Smooth muscle cell (in vitro differentiated cells): ENCODE measurements around the gene ELK1. TPM values are rescaled to one million over a fixed set of nuclear protein-coding genes. Genes with fewer than 3 reads are reported as not detected.
"Not testable (repeated sequence)": the region's sequence is repeated elsewhere in the genome, so short reads cannot be mapped to it uniquely, and the experiment has no call there.

Source experiments
- DNase-seq: peaks from one replicate; lab custom pipeline; 2025; ENCODE audit not compliant: unreplicated experiment; lab: John Stamatoyannopoulos, UW
- H2AFZ ChIP-seq: fragments of 200-600 bp; sonication (generic); 2 replicates; pipeline ENCODE4 v1.6.0; 2016; ENCODE audit warnings: antibody characterized with exemption, low read depth, mild to moderate bottlenecking
- H3F3A ChIP-seq: fragments of 200-600 bp; sonication (generic); 2 replicates; pipeline ENCODE4 v1.6.0; 2017; ENCODE audit warnings: antibody characterized with exemption, low read depth
- H3K27ac ChIP-seq: fragments of 200-600 bp; sonication (generic); 2 replicates; pipeline ENCODE4 v1.5.1; 2016; ENCODE audit warnings: low read depth, mild to moderate bottlenecking
- H3K27me3 ChIP-seq: fragments of 200-600 bp; sonication (generic); 2 replicates; pipeline ENCODE4 v1.6.1; 2016; ENCODE audit warnings: low read depth, mild to moderate bottlenecking
- H3K36me3 ChIP-seq: fragments of 200-600 bp; sonication (generic); 2 replicates; pipeline ENCODE4 v1.5.1; 2016; ENCODE audit warnings: low read depth
- H3K4me1 ChIP-seq: fragments of 200-600 bp; sonication (generic); 2 replicates; pipeline ENCODE4 v1.5.1; 2016; ENCODE audit warnings: low read depth
- H3K4me2 ChIP-seq: fragments of 200-600 bp; sonication (generic); 2 replicates; pipeline ENCODE4 v1.6.0; 2016; ENCODE audit warnings: mild to moderate bottlenecking
- H3K4me3 ChIP-seq: fragments of 200-600 bp; sonication (generic); 2 replicates; pipeline ENCODE4 v1.5.1; 2016; ENCODE audit warnings: mild to moderate bottlenecking
- H3K79me2 ChIP-seq: fragments of 200-600 bp; sonication (generic); 2 replicates; pipeline ENCODE4 v1.6.0; 2016; ENCODE audit warnings: low read depth, mild to moderate bottlenecking
- H3K9ac ChIP-seq: fragments of 200-600 bp; sonication (generic); 2 replicates; pipeline ENCODE4 v1.6.0; 2016; ENCODE audit warnings: low read depth
- H3K9me3 ChIP-seq: fragments of 200-600 bp; sonication (generic); replicated peaks from 2 replicates; pipeline ENCODE4 v1.5.1; 2016; ENCODE audit warnings: low read depth
- H4K20me1 ChIP-seq: fragments of 200-600 bp; sonication (generic); 2 replicates; pipeline ENCODE4 v1.6.0; 2016; ENCODE audit warnings: low read depth
- CTCF ChIP-seq: fragments of 200-600 bp; sonication (generic); IDR thresholded peaks from 2 replicates; pipeline ENCODE4 v1.5.1; 2017; ENCODE audit warnings: borderline replicate concordance, mild to moderate bottlenecking, antibody characterized with exemption; ENCODE audit not compliant: insufficient read depth, poor library complexity, severe bottlenecking
- WGBS: methylation state at CpG from one replicate; pipeline ENCODE4 v1.1.7; 2016; ENCODE audit warnings: low lambda C conversion rate; 5-methylcytosine and 5-hydroxymethylcytosine counted together
- polyA plus RNA-seq: library from polyadenylated mRNA; unstranded; fragments of >200 nt; fragmentation: Nextera tagmentation; extraction: Ambion mirVana; gene quantifications from 2 replicates; pipeline ENCODE4 v1.2.1, GENCODE V29; 2016
- total RNA-seq: library from RNA; depleted of rRNA; stranded (reverse); fragments of >200 nt; gene quantifications from 2 replicates; pipeline ENCODE4 v1.2.3, GENCODE V29; 2014

ELK1 gene
- total and polyA plus RNA-seq, 2 experiments from 2014 or later, result 21.1 to 33.2 TPM

GRCh38 chrX:47608130-47608810 is 42.1 kb downstream of the ELK1 start:
- 80% methylated on average over 9 of the region's 9 CpGs for WGBS

GRCh38 chrX:47607091-47607490 is 43.3 kb downstream of the ELK1 start:
- no peak overlapping the region for H2AFZ ChIP-seq
- H3K4me1 ChIP-seq, result no peaks in the 10 kb centered on the region
- H3K4me2 ChIP-seq, result no peak overlapping the region
- no peak overlapping the region for H3K4me3 ChIP-seq
- H3K27ac ChIP-seq, result no peak overlapping the region
- no peaks in the 10 kb centered on the region for H3K36me3 ChIP-seq
- H3K9me3 ChIP-seq, result no peaks in the 10 kb centered on the region
- H3K79me2 ChIP-seq, result no peaks in the 10 kb centered on the region
- no peaks in the 10 kb centered on the region for H3F3A ChIP-seq
- no peaks in the 10 kb centered on the region for H3K27me3 ChIP-seq
- TF ChIP-seq CTCF, result no peak
- H4K20me1 ChIP-seq, result no peaks in the 10 kb centered on the region
- H3K9ac ChIP-seq, result no peak overlapping the region
- DNase-seq, result no peak

More at GRCh38 chrX:47608130-47608810, 42.1 kb downstream of the ELK1 start:
- no peak for DNase-seq
- Histone ChIP-seq H3K4me3 (no peak overlapping the region), H4K20me1 (no peaks in the 10 kb centered on the region), H3K4me1 (no peaks in the 10 kb centered on the region), H3K9me3 (no peaks in the 10 kb centered on the region), H3K36me3 (no peaks in the 10 kb centered on the region), H3K9ac (no peak overlapping the region), H3K27me3 (no peaks in the 10 kb centered on the region), H3F3A (no peaks in the 10 kb centered on the region), H3K27ac (no peak overlapping the region), H3K79me2 (no peaks in the 10 kb centered on the region), H2AFZ (no peak overlapping the region), H3K4me2 (no peak overlapping the region)
- no peak for TF ChIP-seq CTCF

- DNase-seq, result no peak
- Histone ChIP-seq H3K27ac (no peak overlapping the region), H3K9me3 (no peaks in the 10 kb centered on the region), H3K4me2 (no peak overlapping the region), H2AFZ (no peak overlapping the region), H3K79me2 (no peaks in the 10 kb centered on the region), H3K9ac (no peak overlapping the region), H4K20me1 (no peaks in the 10 kb centered on the region), H3K27me3 (no peaks in the 10 kb centered on the region), H3K4me1 (no peaks in the 10 kb centered on the region), H3K4me3 (no peak overlapping the region), H3K36me3 (no peaks in the 10 kb centered on the region), H3F3A (no peaks in the 10 kb centered on the region)
- 82% methylated on average over 9 of the region's 9 CpGs for WGBS
- TF ChIP-seq CTCF, result no peak
Observed at GRCh38 chrX:47605024-47605423, 45.3 kb downstream of the ELK1 start.

GRCh38 chrX:47603125-47603524 is 47.2 kb downstream of the ELK1 start:
- not testable (repeated sequence) for DNase-seq, H3K9me3 ChIP-seq, H3K27ac ChIP-seq, H3K4me2 ChIP-seq, H4K20me1 ChIP-seq, H3K9ac ChIP-seq, H3K4me3 ChIP-seq, H2AFZ ChIP-seq, H3K36me3 ChIP-seq, H3K27me3 ChIP-seq, H3F3A ChIP-seq, H3K4me1 ChIP-seq, H3K79me2 ChIP-seq
- WGBS, result 87% methylated on average over 4 of the region's 4 CpGs
